DOHH2 (cell line): ENCODE results near the gene URI1.
A peak's percentile ranks its signal among the peaks of the same experiment; 100 is the strongest.

Experiments
- H3F3A ChIP-seq: fragments of 200-600 bp; sonication (generic), shearing (Covaris generic); 2 replicates; pipeline ENCODE4 v1.6.0; 2016; ENCODE audit warnings: antibody characterized with exemption, mild to moderate bottlenecking; ENCODE audit not compliant: control insufficient read depth, insufficient read depth
- H3K27ac ChIP-seq: fragments of 200-600 bp; sonication (generic); 2 replicates; pipeline ENCODE4 v1.5.1; 2014; ENCODE audit warnings: low read depth, mild to moderate bottlenecking, low read length, moderate library complexity
- H3K27me3 ChIP-seq: fragments of 200-600 bp; sonication (generic); 2 replicates; pipeline ENCODE4 v1.6.1; 2014; ENCODE audit warnings: mild to moderate bottlenecking, low read length, mixed read lengths; ENCODE audit not compliant: control insufficient read depth
- H3K36me3 ChIP-seq: fragments of 200-600 bp; sonication (generic); 2 replicates; pipeline ENCODE4 v1.6.1; 2014; ENCODE audit warnings: mild to moderate bottlenecking, low read length, moderate library complexity, mixed read lengths; ENCODE audit not compliant: control insufficient read depth
- H3K4me1 ChIP-seq: fragments of 200-600 bp; sonication (generic); 2 replicates; pipeline ENCODE4 v1.6.1; 2014; ENCODE audit warnings: mild to moderate bottlenecking, low read length, mixed read lengths; ENCODE audit not compliant: control insufficient read depth
- H3K4me2 ChIP-seq: fragments of 200-600 bp; sonication (generic); 2 replicates; pipeline ENCODE4 v1.6.0; 2014; ENCODE audit warnings: mild to moderate bottlenecking, low read length, moderate library complexity
- H3K4me3 ChIP-seq: fragments of 200-600 bp; sonication (generic); 2 replicates; pipeline ENCODE4 v1.5.1; 2014; ENCODE audit warnings: mild to moderate bottlenecking, low read length, mixed read lengths
- H3K79me2 ChIP-seq: fragments of 200-600 bp; sonication (generic); 2 replicates; pipeline ENCODE4 v1.6.1; 2014; ENCODE audit warnings: mild to moderate bottlenecking, low read length, mixed read lengths; ENCODE audit not compliant: control insufficient read depth
- H3K9me2 ChIP-seq: fragments of 200-600 bp; sonication (generic); replicated peaks from 2 replicates; pipeline ENCODE4 v1.6.1; 2014; ENCODE audit warnings: mild to moderate bottlenecking, low read length, mixed read lengths; ENCODE audit not compliant: control insufficient read depth
- H3K9me3 ChIP-seq: fragments of 200-600 bp; sonication (generic); 2 replicates; pipeline ENCODE4 v1.6.1; 2014; ENCODE audit warnings: antibody characterized with exemption, low read length, mixed read lengths; ENCODE audit not compliant: control insufficient read depth, insufficient read depth
- H4K20me1 ChIP-seq: fragments of 200-600 bp; sonication (generic); 2 replicates; pipeline ENCODE4 v1.6.0; 2014; ENCODE audit warnings: low read depth, mild to moderate bottlenecking, antibody characterized with exemption, low read length, moderate library complexity; ENCODE audit not compliant: control insufficient read depth, insufficient read depth
- CTCF ChIP-seq: fragments of 200-600 bp; sonication (generic); IDR thresholded peaks from one replicate; pipeline ENCODE4 v1.5.1; 2014; ENCODE audit warnings: antibody characterized with exemption, mild to moderate bottlenecking, low read depth, low read length; ENCODE audit not compliant: poor library complexity, severe bottlenecking
- EZH2phosphoT487 ChIP-seq: fragments of 200-600 bp; sonication (generic); IDR thresholded peaks from 2 replicates; pipeline ENCODE4 v1.6.1; 2017; ENCODE audit warnings: borderline replicate concordance, mild to moderate bottlenecking, antibody characterized with exemption, low read length, moderate library complexity, mixed read lengths

Gene URI1

GRCh38 chr19:29926031-29926430 is 16.0 kb upstream of the URI1 start:
- Histone ChIP-seq H4K20me1 (no peaks in the 10 kb centered on the region), H3K79me2 (no peaks in the 10 kb centered on the region), H3K27me3 (no peaks in the 10 kb centered on the region), H3K4me2 (no peak overlapping the region), H3K9me2 (no peaks in the 10 kb centered on the region), H3K36me3 (no peaks in the 10 kb centered on the region), H3K4me1 (peaks cover 13% of the 10 kb centered on the region), H3K4me3 (no peak overlapping the region), H3K27ac (no peak overlapping the region), H3K9me3 (no peaks in the 10 kb centered on the region), H3F3A (no peaks in the 10 kb centered on the region)
- TF ChIP-seq CTCF (no peak), EZH2phosphoT487 (no peak)

GRCh38 chr19:29926801-29927200 is 15.2 kb upstream of the URI1 start:
- no peaks in the 10 kb centered on the region for H3K27me3 ChIP-seq
- peaks cover 13% of the 10 kb centered on the region for H3K4me1 ChIP-seq
- no peak for TF ChIP-seq CTCF
- no peak for TF ChIP-seq EZH2phosphoT487
- H3F3A ChIP-seq, result no peaks in the 10 kb centered on the region
- H3K27ac ChIP-seq, result no peak overlapping the region
- no peak overlapping the region for H3K4me3 ChIP-seq
- H3K9me2 ChIP-seq, result no peaks in the 10 kb centered on the region
- no peaks in the 10 kb centered on the region for H3K9me3 ChIP-seq
- no peaks in the 10 kb centered on the region for H4K20me1 ChIP-seq
- H3K36me3 ChIP-seq, result no peaks in the 10 kb centered on the region
- no peak overlapping the region for H3K4me2 ChIP-seq
- no peaks in the 10 kb centered on the region for H3K79me2 ChIP-seq

GRCh38 chr19:29927944-29928625 is 14.0 kb upstream of the URI1 start:
- no peaks in the 10 kb centered on the region for H3K36me3 ChIP-seq
- no peaks in the 10 kb centered on the region for H3K9me3 ChIP-seq
- peaks cover 13% of the 10 kb centered on the region for H3K4me1 ChIP-seq
- no peaks in the 10 kb centered on the region for H3K9me2 ChIP-seq
- H3K4me2 ChIP-seq, result peak overlapping the region; percentile 10
- no peak overlapping the region for H3K4me3 ChIP-seq
- no peak overlapping the region for H3K27ac ChIP-seq
- H3F3A ChIP-seq, result no peaks in the 10 kb centered on the region
- no peaks in the 10 kb centered on the region for H4K20me1 ChIP-seq
- TF ChIP-seq CTCF (no peak), EZH2phosphoT487 (no peak)
- H3K79me2 ChIP-seq, result no peaks in the 10 kb centered on the region
- no peaks in the 10 kb centered on the region for H3K27me3 ChIP-seq
